GM18858 (cell line): ENCODE measurements around the gene PLXNA3.

ENCODE experiments used
- ATAC-seq: cut with Tn5 transposase; IDR thresholded peaks from one replicate; pipeline ENCODE4 v1.9.1; 2021; ENCODE audit not compliant: unreplicated experiment

The PLXNA3 gene

DNA sequence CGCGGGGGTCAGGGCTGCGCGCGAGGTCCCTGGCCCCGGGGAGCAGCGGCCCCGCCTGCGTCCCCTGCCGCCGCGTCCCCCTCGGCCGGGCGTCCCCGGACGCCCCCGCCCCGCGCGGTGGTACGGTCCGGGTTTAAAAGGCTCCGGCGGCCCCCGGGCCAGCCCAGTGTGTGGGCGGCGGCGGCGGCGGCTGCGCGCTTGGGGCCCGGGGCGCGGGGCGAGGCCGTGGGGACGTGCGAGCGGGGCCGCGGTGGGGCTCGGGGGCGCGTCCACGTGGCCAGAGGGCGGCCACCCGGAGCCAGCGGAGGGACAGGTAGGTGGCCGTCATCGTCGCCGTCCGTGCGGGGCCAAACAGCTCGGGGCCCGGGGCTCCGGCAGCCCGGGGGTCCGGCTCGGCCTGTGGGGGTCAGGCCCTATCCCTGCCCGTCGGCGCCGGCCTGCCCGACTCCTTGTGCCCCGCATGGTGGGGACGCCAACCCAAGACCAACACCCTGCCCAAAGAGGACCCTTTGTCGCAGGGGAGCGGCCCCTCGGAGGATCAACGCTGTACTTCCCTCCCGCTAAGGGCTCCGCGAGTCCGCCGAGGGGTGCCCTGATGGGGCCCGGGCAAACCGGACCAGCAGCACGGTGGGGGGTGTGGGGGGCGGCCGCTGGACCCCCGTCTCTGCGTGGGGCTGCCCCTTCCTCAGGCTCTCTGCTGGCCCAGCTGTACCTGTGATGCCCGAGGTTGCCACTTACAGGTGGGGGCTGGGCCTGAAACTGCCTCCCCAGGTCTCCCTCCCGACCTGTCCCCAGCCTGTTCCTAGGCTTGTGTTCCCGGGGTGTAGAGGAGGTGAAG, at the start of gene PLXNA3:
Gene PLXNA3 (plus strand): TSS at position 166 of the 838 bp plus-strand sequence. CDS start 1,903 bp downstream, outside the sequence.
- no peak for ATAC-seq

DNA sequence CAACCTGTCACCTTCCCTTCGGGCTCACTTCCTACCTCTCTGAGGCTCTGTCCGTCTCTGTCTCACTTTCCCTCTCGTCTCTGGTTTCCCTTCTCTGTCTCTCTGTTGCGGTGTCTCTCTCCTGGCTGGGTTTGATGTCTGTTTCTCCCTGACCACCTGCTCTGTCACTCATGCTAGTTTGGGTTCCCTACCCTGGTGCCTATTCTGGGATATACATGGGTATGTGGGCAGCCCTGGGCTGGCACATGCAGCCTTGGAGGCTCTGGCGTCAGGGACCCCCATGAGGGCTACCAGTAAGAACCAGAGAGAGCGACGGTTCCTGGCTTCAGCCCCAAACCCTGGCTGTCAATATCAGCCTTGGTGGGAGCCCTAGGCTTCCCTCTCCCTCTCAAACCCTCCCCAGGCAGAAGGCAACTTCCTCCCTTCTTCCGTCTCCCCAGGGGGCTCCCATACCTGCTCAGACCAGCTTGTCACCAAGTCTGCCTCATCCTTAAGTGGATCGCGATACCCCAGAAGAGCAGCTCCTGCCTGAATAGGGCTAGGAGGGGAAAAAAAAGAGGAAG, 49.3 kb upstream of the PLXNA3 start:
- ATAC-seq: no peak

- no peak for ATAC-seq
These were observed 48.7 kb upstream of the PLXNA3 start, which contains the start of gene DNASE1L1 for GRCh38 chrX:154409222-154409871. DNASE1L1 (minus strand) TSS chrX:154409254; CDS start chrX:154405568, 3,686 bp downstream.

DNA sequence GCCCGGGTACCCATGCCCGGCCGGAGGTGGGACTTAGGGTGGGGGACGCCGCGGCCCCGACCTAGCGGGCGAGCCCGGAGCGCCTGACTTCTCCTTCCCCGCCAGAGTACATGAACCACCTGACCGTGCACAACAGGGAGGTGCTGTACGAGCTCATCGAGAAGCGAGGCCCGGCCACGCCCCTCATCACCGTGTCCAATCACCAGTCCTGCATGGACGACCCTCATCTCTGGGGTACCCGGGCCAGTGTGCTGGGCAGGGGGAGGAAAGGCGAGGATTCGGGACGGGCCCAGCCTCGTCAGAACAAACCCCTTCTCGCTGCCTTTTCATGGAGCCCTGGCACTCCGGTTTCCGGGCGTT, 46.1 kb upstream of the PLXNA3 start:
- no peak for ATAC-seq

- ATAC-seq: no peak
These were observed 45.6 kb upstream of the PLXNA3 start for GRCh38 chrX:154412468-154412867.

DNA sequence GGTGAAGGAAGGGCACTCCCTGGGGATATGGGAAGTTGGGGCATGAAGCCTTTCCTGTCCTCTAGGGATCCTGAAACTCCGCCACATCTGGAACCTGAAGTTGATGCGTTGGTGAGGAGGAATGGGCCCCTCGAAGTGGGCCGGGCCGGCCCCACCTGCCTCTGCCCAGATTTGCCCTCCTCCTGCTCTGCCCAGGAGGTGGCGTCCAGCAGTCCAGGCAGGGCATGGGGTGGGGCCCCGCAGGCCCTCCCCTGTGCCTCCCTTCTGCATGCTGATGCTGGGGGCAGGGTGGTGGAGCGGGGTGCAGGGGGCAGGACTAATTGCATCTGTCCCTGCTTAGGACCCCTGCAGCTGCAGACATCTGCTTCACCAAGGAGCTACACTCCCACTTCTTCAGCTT, 44.9 kb upstream of the PLXNA3 start:
- no peak for ATAC-seq

DNA sequence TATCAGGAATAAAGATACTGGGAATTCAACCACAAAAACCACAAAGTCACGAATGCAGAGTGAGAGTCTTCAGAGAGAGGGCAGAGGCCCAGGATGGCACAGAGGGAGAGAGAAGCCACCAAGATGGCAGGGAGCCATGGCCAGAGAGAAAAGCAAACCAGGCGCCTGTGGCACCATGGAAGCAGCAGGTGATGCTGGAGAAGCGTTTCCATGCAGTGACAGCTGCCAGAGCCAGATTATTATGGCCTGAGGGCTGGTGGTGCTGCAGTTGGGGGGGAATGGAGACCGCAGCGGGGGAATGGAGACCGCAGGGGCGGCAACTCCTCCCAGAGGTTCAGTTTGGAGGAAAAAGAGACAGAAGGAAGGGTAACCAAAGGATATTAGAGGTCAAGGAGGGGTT, 40.9 kb upstream of the PLXNA3 start:
- no peak for ATAC-seq

DNA sequence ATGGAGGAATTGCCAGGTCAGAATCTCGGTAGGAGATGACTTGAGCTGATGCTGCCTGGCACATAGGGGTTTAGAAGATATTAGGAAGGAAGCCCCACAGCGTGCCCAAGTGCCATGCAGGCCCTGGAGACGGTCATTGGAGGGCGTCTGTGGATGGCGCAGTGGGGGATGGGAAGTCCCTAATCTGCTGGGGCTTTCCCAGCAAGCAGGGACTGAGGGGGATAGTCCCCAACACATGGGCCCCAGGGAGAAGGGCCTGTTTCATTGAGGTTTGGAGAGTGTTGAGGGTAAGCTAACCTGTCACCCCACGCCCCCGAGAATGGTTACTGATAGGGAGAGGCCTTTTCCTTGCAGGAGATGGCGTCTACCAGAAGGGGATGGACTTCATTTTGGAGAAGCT, 38.9 kb upstream of the PLXNA3 start:
- ATAC-seq: no peak

DNA sequence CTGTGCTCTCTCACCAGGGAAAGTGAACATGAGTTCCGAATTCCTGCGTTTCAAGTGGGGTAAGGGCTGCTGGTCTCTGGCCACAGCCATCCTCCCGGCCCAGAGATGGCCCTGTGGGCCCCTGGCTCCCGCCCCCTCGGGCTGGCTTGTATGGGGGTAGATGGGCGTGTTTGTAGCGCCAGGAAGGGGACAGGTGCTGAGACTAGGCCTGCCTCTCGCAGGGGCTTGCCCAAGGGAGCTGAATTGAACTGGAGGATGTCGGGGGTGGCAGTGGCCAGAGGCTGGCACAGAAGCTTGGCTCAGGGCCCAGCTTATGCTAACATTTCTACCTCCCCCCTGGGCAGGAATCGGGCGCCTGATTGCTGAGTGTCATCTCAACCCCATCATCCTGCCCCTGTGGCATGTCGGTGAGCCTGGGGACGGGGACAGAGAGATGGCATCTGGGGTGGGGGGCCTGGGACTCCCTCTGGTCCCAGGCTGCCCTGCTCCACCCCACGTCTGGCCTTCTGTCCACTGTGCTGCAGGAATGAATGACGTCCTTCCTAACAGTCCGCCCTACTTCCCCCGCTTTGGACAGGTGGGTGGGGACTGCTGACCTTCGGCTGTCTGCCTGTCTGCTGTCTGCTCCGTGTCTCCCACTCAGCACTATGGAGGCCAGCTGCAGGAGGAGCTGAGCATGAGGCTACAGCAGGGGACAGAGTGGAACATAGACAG, 38.2 kb upstream of the PLXNA3 start:
- ATAC-seq: no peak

- ATAC-seq: no peak
These were observed 37.7 kb upstream of the PLXNA3 start for GRCh38 chrX:154420402-154420756.

GRCh38 chrX:154426916-154427770, 30.9 kb upstream of the PLXNA3 start:
- ATAC-seq: no peak

- ATAC-seq: peak; percentile 84
These were observed 29.6 kb upstream of the PLXNA3 start, which contains the start of gene ATP6AP1 for GRCh38 chrX:154428176-154429171. ATP6AP1 (plus strand) TSS chrX:154428677; CDS start chrX:154428693, 16 bp downstream.

DNA sequence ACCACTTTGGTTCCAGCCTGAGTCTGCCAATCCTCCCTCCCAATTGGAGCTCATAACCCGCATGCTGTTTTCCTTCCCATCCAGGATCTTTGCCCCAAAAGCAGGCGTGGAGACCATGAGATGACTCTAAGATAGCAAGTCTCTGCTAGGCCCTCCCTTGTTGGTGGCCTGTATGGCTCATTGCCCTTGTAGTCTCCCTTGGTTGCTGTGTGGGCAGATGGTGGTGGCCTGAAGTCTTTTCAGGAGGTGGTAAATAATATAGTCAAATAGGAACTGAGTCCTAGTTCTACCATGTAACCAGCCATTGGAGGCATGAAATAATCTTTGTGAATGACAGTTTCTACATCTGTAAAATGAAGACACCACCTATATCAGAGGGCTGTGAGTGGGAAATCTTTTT, 28.4 kb upstream of the PLXNA3 start:
- no peak for ATAC-seq

GRCh38 chrX:154430479-154430878, 27.6 kb upstream of the PLXNA3 start:
- ATAC-seq: no peak

GRCh38 chrX:154430916-154431315, 27.2 kb upstream of the PLXNA3 start:
- ATAC-seq: no peak

DNA sequence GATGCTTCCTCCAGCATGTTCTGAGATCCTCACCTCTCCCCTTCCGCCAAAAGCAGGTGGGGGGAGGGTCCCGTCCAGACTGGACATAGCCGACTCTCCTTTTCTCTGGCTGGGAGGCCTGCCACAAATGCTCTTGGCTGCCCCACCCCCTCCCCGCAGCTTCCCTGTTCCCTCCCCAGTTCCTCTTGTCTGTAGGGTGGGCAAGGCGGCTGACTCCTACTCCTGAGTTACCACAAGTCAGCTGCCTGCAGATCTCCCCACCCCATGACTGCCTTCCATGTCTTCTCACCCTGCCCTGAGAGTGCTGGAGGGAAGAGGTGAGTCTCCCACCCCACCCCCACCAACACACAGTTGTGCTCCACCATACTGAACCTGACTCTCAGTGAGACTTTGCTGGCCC, 26.7 kb upstream of the PLXNA3 start:
- no peak for ATAC-seq

- ATAC-seq: no peak
These were observed 25.9 kb upstream of the PLXNA3 start for GRCh38 chrX:154432210-154432609.

DNA sequence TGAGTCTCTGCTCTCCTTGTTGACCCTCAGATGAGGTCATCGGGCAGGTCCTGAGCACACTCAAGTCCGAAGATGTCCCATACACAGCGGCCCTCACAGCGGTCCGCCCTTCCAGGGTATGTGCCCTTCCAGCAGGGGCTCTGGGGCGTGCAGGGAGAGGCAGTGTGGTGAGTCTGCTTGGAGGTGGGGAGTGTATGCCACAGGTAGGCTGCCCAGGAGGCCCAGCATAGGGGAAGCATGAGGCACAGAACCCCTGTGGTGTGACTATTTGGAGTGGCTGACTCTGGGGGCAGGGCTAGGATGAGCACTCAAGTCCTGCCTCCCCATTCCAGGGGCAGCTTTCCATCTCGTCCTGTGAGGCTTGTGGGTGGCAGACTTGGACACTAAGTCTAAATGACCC, 24.5 kb upstream of the PLXNA3 start:
- ATAC-seq: no peak
